Body of pancreas (tissue), 4 donors: ENCODE measurements around the gene ETNPPL. TPM values are rescaled to one million over a fixed set of nuclear protein-coding genes. Genes with fewer than 3 reads are reported as not detected.

ENCODE experiments used
- ATAC-seq: fragments of 150-250 bp; one replicate; pipeline ENCODE4 v1.9.1; 2016
- DNase-seq, 4 donors: peaks; one replicate each; pipeline ENCODE4 v3.0.0-alpha.2; 2019
- H3K27ac ChIP-seq, 4 donors: fragments of 200-600 bp; sonication (generic); 1 replicate in 3 of 4; 2 replicates in 1 of 4; pipeline versions ENCODE4 v1.5.1 to v1.6.1; 2016 to 2019; ENCODE audit warnings: mild to moderate bottlenecking in 1 of 4, mixed read lengths in 1 of 4, moderate library complexity in 1 of 4
- H3K27me3 ChIP-seq, 2 donors: fragments of 200-600 bp; sonication (generic); one replicate each; pipeline ENCODE4 v1.6.0; 2016; ENCODE audit warnings: mild to moderate bottlenecking in 1 of 2
- H3K36me3 ChIP-seq, 2 donors: fragments of 200-600 bp; sonication (generic); replicated peaks in 1 of 2; 2 replicates each; pipeline ENCODE4 v1.5.1; 2016; ENCODE audit warnings: low read depth in 2 of 2; ENCODE audit not compliant: insufficient read depth in 1 of 2
- H3K4me1 ChIP-seq: fragments of 200-600 bp; sonication (generic); one replicate; pipeline ENCODE4 v1.6.0; 2016
- H3K4me3 ChIP-seq, 2 donors: fragments of 200-600 bp; sonication (generic); 1 replicate in 1 of 2; 2 replicates in 1 of 2; pipeline ENCODE4 v1.5.1; 2016 to 2019
- H3K9me3 ChIP-seq, 3 donors: fragments of 200-600 bp; sonication (generic); 1 replicate in 2 of 3; 2 replicates in 1 of 3; pipeline ENCODE4 v1.5.1; 2016
- CTCF ChIP-seq, 7 experiments: fragments of 450-650 bp in 4 of 7; fragments of 200-600 bp in 3 of 7; sonication (generic) in 3 of 7; IDR thresholded peaks; one replicate each; pipeline ENCODE4 v1.5.1; 2016 to 2019; ENCODE audit warnings: antibody characterized with exemption in 7 of 7
- POLR2A ChIP-seq, 3 donors: fragments of 450-650 bp; IDR thresholded peaks; one replicate each; pipeline ENCODE4 v1.6.1; 2016; ENCODE audit warnings: antibody characterized with exemption in 3 of 3, mild to moderate bottlenecking in 2 of 3
- WGBS, 2 donors: methylation state at CpG; one replicate each; pipeline ENCODE4 v1.1.5; 2017; 5-methylcytosine and 5-hydroxymethylcytosine counted together
- intact Hi-C: fragments of 100-400 bp; cut with DNase I; formaldehyde crosslinking; loops from one replicate; pipeline ENCODE4 v1.15.1; 2023
- total RNA-seq, 2 donors: library from RNA; depleted of rRNA; stranded (reverse); fragments of >200 nt; gene quantifications; one replicate each; pipeline ENCODE4 v1.1.0, GENCODE V29; 2016

Gene ETNPPL
- total RNA-seq, 2 donors from 2014 or later = not detected

DNA sequence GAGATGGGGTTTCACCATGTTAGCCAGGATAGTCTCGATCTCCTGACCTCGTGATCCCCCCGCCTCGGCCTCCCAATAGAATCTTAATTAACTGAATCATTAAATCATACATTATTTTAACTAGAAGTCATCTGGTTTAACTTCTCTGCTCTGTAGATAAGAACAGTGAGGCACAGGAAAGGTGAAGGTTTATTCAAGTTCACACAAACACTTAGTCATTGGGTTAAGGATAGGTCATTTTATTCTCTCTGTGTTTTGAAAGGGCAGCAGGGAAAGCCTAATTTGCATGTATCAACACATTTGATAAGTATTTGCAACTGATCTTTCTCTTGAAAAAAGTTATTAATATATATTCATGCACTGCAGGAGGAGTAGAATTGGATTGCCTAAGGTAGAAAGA, 1.1 kb upstream of the ETNPPL start:
- H3K4me1 ChIP-seq = peaks cover 11% of the 10 kb centered on the region
- no peak overlapping the region for H3K4me3 ChIP-seq
- H3K27ac ChIP-seq = no peak overlapping the region
- DNase-seq (no peak), ATAC-seq (no peak)
- H3K9me3 ChIP-seq = no peaks in the 10 kb centered on the region
- intact Hi-C loops = no loop called here
- H3K27me3 ChIP-seq = no peaks in the 10 kb centered on the region
- 90 to 92% methylated on average over 4 of the region's 4 CpGs for WGBS, 2 donors
- no peak for TF ChIP-seq CTCF (IDR thresholded peaks at IDR 0.05)
- no peak for TF ChIP-seq POLR2A (IDR thresholded peaks at IDR 0.05)
- H3K36me3 ChIP-seq = no peaks in the 10 kb centered on the region

GRCh38 chr4:108763226-108763593, 357 bp upstream of the ETNPPL start:
- WGBS, 2 donors = 11% methylated on average over 11 of the region's 11 CpGs
- DNase-seq (no peak), ATAC-seq (peak; percentile 9)
- H3K4me3 ChIP-seq = peak overlapping the region; percentile 18 to 46
- TF ChIP-seq CTCF (IDR thresholded peaks at IDR 0.05) = no peak
- no peak for TF ChIP-seq POLR2A (IDR thresholded peaks at IDR 0.05)
- H3K36me3 ChIP-seq = no peaks in the 10 kb centered on the region
- peaks cover 11% of the 10 kb centered on the region for H3K4me1 ChIP-seq
- H3K27me3 ChIP-seq = no peaks in the 10 kb centered on the region
- intact Hi-C loops = no loop called here
- H3K27ac ChIP-seq = no peak overlapping the region
- H3K9me3 ChIP-seq = no peaks in the 10 kb centered on the region

DNA sequence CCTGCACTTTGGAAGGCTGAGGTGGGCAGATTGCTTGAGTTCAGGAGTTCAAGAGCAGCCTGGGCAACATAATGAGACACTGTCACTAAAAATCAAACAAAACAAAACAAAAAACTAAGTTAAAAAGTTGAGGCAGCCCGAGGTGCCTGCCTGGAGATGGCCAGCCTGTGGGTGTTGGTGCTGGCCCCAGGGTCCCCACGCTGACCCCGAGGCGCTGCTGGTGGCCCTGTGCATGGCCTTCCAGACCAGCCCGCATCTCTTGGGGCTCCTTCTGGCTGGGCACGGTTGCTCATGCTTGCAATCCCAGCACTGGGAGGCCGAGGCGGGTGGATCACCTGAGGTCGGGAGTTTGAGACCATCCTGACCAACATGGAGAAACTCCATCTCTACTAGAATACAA, 4.4 kb downstream of the ETNPPL start:
- no peaks in the 10 kb centered on the region for H3K27me3 ChIP-seq
- 80 to 82% methylated on average over 6 to 9 of the region's 9 CpGs for WGBS, 2 donors
- no peak for TF ChIP-seq CTCF (IDR thresholded peaks at IDR 0.05)
- no peaks in the 10 kb centered on the region for H3K36me3 ChIP-seq
- no peaks in the 10 kb centered on the region for H3K9me3 ChIP-seq
- peaks cover 11% of the 10 kb centered on the region for H3K4me1 ChIP-seq
- intact Hi-C loops = no loop called here
- no peak for DNase-seq
- no peak for ATAC-seq
- H3K27ac ChIP-seq = no peak overlapping the region
- no peak overlapping the region for H3K4me3 ChIP-seq

- no peaks in the 10 kb centered on the region for H3K36me3 ChIP-seq
- H3K27ac ChIP-seq = no peak overlapping the region
- ATAC-seq (no peak), DNase-seq (no peak)
- no peaks in the 10 kb centered on the region for H3K4me1 ChIP-seq
- H3K9me3 ChIP-seq = no peaks in the 10 kb centered on the region
- H3K4me3 ChIP-seq = no peak overlapping the region
- intact Hi-C loops = no loop called here
- TF ChIP-seq POLR2A (IDR thresholded peaks at IDR 0.05) (no peak), CTCF (IDR thresholded peaks at IDR 0.05) (no peak)
- no peaks in the 10 kb centered on the region for H3K27me3 ChIP-seq
These were observed 8.5 kb downstream of the ETNPPL start for GRCh38 chr4:108754327-108754726.

- ATAC-seq (no peak), DNase-seq (no peak)
- intact Hi-C loops = no loop called here
- Histone ChIP-seq H3K27me3 (no peaks in the 10 kb centered on the region), H3K27ac (no peak overlapping the region), H3K4me1 (no peaks in the 10 kb centered on the region), H3K36me3 (no peaks in the 10 kb centered on the region), H3K9me3 (no peaks in the 10 kb centered on the region), H3K4me3 (no peak overlapping the region)
- no peak for TF ChIP-seq CTCF (IDR thresholded peaks at IDR 0.05)
- TF ChIP-seq POLR2A (IDR thresholded peaks at IDR 0.05) = no peak
- 65 to 82% methylated on average over 3 of the region's 3 CpGs for whole genome bisulfite sequencing, 2 donors
These were observed 11.5 kb downstream of the ETNPPL start for GRCh38 chr4:108751321-108751720.
